Stimulated activated CD4-positive, alpha-beta T cell treated with anti-CD3 and anti-CD28 coated beads, Interleukin-4, amount 100 ng/mL, for 24 hours (primary cell): ENCODE measurements around the gene SLC51A.
"Not testable (repeated sequence)": the region's sequence is repeated elsewhere in the genome, so short reads cannot be mapped to it uniquely, and the experiment has no call there.

ENCODE experiments used
- DNase-seq: peaks from one replicate; pipeline ENCODE4 v3.0.0-alpha.2; 2020

The SLC51A gene

GRCh38 chr3:196193736-196194541 is 22.4 kb upstream of the SLC51A start:
- no peak for DNase-seq

- DNase-seq = no peak
Observed at GRCh38 chr3:196194542-196194915, 21.8 kb upstream of the SLC51A start.

GRCh38 chr3:196195664-196196265 is 20.6 kb upstream of the SLC51A start:
- DNase-seq = no peak

- DNase-seq = no peak
Observed at GRCh38 chr3:196197524-196197923, 18.8 kb upstream of the SLC51A start.

GRCh38 chr3:196198081-196198675 is 18.2 kb upstream of the SLC51A start:
- DNase-seq = no peak

GRCh38 chr3:196198771-196199753 is 17.3 kb upstream of the SLC51A start:
- no peak for DNase-seq

GRCh38 chr3:196202516-196202970 is 13.8 kb upstream of the SLC51A start:
- DNase-seq = no peak

- DNase-seq = no peak
Observed at GRCh38 chr3:196203846-196204245, 12.5 kb upstream of the SLC51A start.

GRCh38 chr3:196205442-196206205 is 10.7 kb upstream of the SLC51A start:
- not testable (repeated sequence) for DNase-seq

GRCh38 chr3:196207159-196207832 is 9.0 kb upstream of the SLC51A start:
- peak; percentile 24 for DNase-seq

GRCh38 chr3:196207833-196208607 is 8.3 kb upstream of the SLC51A start:
- peak; percentile 49 for DNase-seq

GRCh38 chr3:196208942-196209695 is 7.2 kb upstream of the SLC51A start:
- no peak for DNase-seq

- not testable (repeated sequence) for DNase-seq
Observed at GRCh38 chr3:196209944-196210672, 6.2 kb upstream of the SLC51A start.

GRCh38 chr3:196210673-196211556 is 5.4 kb upstream of the SLC51A start, which contains the start of gene ZDHHC19:
Gene ZDHHC19 (minus strand): TSS chr3:196211400. CDS start chr3:196211315, 85 bp downstream.
- no peak for DNase-seq

GRCh38 chr3:196214783-196215441 is 1.4 kb upstream of the SLC51A start:
- DNase-seq = no peak

- DNase-seq = no peak
Observed at GRCh38 chr3:196215493-196216020, 777 bp upstream of the SLC51A start.

- DNase-seq = no peak
Observed at GRCh38 chr3:196216681-196217211, 412 bp downstream of the SLC51A start.
